ENCODE results near the gene NTS.

Gene NTS

DNA sequence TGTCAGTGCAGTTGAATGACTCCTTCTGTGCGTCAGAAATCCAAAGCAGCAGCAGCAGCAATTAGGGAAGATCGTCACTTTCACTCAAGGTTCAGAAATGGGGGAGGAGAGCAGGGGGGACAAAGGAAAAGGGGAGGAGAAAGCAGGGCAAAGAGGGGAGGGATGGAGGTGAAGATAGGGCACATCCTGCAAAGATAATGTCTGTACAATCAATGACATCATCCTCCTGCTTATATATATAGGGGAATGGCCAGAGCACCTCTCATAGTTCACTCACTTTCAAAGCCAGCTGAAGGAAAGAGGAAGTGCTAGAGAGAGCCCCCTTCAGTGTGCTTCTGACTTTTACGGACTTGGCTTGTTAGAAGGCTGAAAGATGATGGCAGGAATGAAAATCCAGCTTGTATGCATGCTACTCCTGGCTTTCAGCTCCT is at the start of gene NTS:
NTS (plus strand) TSS at position 265 of the 431 bp plus-strand sequence; CDS start at position 374, 109 bp downstream.
- DNase-seq, result no peak

DNA sequence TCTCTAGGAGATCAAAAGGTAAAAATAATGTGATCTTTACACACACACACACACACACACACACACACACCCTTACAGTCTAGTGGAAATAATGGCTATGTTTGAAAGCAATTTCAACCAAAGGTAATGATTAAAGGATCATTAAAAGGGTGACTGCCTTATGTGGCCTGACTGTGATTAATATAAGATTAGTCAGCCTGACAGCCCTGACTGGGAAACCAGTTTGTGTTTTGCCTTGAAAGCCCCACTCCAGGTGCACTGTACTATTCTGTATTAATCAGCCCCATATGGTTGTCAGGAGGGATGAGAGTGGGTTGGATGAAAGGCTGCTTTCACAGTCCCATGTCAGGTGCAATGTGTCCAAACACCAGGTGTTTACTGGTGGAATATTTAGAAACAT is 48.3 kb upstream of the NTS start:
- no peak for DNase-seq

GRCh38 chr12:85828576-85828975 is 45.5 kb upstream of the NTS start:
- no peak for DNase-seq

DNA sequence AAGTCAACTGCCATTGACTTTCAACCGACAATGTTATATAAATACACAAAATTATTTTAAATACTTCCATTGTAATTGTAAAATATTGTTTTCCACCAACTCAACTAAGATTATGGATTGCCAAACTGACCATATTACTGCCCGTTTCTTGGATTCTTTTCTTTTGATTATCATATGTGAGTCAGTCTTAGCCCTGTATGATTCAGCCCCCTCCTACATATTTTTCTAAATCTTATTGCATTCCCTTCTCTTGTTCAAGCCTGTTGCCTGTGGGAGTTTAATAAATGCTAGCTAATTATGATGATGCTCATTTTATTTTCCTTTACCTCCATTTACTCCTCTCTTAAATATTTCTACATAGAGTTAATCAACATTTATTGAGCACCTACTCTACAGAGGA is 44.7 kb upstream of the NTS start:
- no peak for DNase-seq

- DNase-seq, result no peak
Observed at GRCh38 chr12:85831327-85831990, 42.6 kb upstream of the NTS start.

DNA sequence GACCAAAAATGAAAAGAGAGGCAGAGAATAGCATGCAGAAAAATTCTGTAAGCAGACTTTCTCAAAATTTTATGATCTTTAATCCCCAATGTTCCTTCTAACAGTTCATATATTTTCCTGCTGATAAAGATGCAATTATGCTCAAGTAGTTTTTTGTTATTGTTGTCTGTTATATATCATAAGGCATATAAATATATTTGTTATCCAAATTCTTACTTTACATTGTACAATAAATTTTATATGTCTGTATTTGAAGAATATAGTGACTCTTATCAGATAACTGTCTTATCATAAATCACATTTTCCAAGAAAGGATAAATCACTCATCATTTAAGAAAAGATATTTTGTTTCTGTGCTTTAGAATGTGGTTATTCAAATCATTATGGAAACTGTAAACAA is 40.5 kb upstream of the NTS start:
- no peak for DNase-seq

DNA sequence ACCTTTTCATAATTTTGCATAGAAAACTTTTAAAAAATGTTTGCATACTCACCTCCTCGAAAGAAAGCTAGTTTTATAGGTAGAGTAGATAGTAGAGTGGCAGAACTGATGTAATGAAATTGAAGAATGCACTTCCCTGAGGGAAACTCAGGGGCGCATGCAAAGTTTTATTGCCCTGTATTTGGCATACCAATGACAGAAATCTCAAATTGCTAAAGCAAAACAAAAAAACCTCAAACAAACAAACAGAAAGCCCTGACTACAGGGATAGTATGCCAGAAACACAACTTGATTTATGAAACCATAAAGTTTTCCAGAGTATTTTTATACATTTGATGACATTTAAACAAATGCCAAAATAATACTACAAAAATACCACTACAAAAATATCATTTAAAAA is 39.7 kb upstream of the NTS start:
- DNase-seq, result no peak

DNA sequence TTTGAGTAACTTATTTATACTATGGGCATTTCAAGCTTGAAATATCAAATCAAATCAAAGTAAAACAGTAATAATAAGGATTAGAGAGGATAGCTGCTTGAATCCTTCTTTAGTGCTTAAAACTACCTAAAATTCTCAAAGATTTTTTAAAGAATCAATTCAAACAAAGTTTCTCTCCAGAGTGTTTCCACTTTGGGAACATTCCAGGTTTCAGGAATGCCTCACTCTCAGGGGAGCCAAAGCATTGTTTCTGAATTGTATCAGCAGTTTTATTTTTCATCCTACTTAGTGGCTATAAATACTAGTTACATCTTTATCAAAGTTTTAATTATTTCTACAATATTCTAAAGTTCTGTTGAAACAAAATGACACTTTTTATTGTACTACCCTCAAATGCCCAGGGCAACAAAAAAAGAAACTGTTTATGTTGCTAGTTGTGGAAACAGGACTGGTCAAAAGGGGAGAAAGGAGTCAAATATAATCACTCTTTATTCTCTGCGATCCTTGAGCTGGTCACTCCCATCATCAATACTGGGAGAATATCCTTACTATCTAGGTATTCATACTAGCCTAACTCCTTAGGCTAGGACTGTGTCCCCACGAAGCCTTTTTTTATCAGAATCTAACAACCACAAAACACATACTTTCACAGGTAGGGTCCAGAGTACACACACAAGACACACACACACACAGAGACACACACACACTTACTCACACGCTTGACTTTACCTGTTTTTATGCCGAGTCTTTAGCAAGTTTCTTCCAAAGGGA is 38.5 kb upstream of the NTS start:
- no peak for DNase-seq

GRCh38 chr12:85836197-85837090 is 37.7 kb upstream of the NTS start, which contains the start of gene RASSF9:
Gene RASSF9, minus strand, starts transcription at chr12:85836409. Its CDS starts 208 bp downstream, at chr12:85836201.
- DNase-seq, result no peak

- no peak for DNase-seq
Observed at GRCh38 chr12:85843606-85844310, 30.3 kb upstream of the NTS start.

DNA sequence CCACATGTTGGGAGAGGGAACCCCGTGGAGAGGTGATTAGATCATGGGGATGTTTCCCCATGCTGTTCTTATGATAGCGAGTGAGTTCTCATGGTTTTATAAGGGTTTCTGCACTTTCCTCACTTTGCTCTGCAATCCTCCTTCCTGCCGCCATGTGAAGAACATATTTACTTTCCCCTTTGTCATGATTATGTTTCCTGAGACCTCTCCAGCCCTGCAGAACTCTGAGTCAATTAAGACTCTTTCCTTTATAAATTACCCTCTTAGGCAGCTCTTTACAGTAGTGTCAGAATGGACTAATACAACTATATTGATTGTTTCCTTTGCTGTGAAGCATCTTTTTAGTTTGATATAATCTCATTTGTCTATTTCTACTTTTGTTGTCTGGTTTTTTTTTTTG is 24.8 kb upstream of the NTS start:
- DNase-seq, result no peak

GRCh38 chr12:85855305-85855704 is 18.8 kb upstream of the NTS start:
- no peak for DNase-seq

DNA sequence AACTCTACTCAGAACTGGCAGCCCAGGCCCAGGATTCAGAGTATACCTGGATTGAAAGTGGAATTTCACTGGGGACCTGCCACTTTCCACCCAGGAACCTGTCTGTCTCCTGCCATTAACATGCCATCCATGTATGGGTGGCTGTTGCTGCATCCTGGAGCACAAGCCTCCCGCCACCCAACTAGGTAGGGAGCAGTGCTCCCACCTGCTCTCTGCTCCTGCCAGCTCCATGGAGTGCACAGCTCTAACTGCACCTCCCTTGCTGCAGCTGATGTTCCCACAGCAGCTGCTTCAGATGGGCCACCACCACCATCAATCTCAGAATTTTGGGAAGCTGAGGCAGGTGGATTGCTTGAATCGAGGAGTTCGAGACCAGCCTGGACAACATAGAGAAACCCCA is 17.1 kb upstream of the NTS start:
- no peak for DNase-seq

DNA sequence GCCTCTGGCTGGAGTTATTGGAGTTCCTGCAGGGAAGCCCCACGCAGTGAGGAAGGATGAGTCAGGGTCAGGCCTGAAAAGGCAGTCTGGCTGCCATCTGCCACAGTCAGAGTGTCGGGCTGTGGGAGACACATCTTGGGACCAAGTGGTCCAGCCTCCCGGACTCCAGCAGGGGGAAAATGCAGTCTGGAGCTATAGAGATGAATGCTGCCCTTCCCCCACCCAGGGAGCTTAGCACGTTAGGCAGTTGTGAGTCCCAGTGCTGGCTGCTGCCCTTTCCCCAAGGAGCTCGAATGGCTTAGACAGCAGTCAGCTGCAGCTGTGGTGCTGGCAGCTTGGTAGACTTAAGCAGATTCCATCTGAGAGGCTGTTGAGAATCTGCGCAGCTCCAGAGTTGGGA is 8.2 kb upstream of the NTS start:
- DNase-seq, result no peak

GRCh38 chr12:85866986-85867776 is 6.9 kb upstream of the NTS start:
- no peak for DNase-seq

DNA sequence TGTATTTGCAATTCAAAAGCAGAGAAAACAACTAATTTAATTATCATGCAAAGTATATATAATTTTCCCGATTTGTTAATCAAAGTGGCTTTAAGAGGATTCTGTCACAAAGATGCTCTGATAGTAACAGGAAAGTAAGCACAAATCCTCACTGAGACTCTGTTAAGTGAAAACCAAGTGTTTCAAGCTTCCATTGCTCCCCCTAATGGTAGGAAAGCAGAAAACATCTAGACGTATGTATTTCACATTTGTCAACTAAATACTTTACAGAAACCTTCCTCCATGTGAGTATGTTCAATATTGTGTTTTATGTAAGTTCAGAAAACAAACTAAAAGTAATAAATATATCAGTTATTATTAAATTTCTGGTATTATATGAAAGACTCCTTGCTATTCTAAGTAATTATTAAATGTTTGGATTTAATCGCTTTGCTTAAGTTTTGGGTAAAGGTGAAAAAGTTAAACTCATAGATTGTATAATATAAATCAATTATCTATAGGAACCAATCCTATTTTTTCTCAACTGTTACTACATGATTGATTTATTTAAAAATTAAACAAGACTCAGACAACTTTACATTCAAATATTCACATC is 1.5 kb upstream of the NTS start:
- no peak for DNase-seq

- DNase-seq, result no peak
Observed at GRCh38 chr12:85877459-85877858, 3.4 kb downstream of the NTS start.

DNA sequence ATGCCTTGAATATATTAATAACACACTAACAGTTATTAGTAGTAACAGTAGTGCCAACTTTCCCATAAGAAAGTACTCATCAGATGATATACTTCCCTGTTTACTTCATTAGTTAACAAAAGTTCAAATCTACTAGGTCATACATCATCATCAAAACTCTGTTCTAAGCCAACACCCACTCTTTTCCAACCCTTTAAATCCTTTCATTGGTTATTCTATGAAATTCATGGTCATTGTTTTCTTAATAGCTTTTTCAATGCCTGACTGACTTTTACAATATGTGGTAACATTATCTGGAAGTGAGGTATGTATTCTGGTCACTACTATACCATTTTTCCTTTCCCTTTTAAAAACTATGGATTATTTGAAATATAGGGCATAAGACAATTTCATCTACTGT is 9.7 kb downstream of the NTS start:
- DNase-seq, result no peak

DNA sequence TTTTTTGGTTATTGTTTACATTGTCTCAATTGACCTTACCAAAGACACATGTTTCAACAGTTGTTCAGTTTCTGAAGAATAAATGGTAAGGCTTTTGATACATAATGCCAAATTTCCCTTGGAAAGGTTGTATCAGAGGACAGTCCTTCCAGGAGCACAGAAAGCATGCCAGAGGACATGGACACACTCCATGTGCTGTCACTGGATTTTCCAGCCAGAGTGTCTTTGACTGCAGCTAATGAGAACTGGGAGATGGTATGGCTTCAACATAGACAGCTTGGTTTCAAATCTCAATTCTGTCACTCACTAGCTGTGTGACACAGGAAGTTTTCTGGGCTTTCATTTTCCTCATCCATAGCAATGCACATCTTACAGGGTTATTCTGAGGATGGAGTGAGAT is 20.6 kb downstream of the NTS start:
- DNase-seq, result no peak

GRCh38 chr12:85920324-85920947 is 46.3 kb downstream of the NTS start:
- DNase-seq, result no peak

DNA sequence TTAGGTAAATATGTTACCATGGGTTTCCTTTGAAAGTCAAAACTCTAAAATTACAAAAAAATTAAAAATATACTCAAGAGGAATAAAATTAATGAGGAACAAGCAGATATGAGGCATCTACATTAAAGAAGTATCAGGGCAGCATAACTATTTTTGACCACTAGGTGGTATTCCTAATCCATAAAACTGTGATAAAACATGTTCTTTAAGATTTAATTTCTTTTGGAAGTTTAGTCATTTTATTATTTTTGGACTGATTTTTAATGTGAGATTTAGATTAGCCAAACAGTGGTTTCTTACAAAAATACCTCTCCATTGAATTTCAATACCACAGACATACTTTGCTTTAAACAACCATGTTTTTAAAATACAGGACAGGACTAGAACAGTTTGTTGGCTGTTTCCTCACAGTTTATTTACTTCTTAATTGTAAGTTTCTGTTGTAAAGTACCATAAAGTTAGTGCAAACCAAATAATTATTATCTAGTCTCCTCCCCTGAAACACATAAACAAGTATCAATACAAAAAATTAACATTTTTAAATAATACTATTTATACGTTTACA is 49.8 kb downstream of the NTS start:
- DNase-seq, result no peak
